Measurements from ENCODE around the gene EPHA8. TPM values are rescaled to one million over a fixed set of nuclear protein-coding genes. Genes with fewer than 3 reads are reported as not detected.

EPHA8 gene
- total RNA-seq, 1 donor from 2014 or later: 0.23 TPM

DNA sequence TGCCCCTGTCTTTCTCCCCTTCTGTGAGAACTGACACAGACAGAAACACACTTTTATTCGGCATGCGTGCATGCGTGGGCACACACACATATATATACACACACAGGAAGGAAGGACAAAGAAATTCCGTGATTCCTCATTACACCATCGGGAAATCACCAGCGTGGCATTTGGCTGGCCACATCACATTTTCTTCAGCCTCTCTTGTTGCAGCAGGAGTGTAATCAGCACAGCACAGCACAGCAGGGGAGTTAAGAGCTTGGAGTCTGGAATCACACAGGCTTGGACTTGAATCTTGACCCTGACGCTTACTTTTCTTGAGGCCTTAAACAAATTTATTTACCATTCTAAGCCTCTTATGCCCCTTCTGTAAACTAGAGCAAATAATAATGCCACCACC lies 45.3 kb upstream of the EPHA8 start:
- H3K36me3 Mint-ChIP-seq (ENCODE audit: low read depth, unreplicated experiment): peaks cover 30% of the 10 kb centered on the region
- Histone ChIP-seq H3K4me2 (ENCODE audit: low read length) (no peak overlapping the region), H3K79me2 (ENCODE audit: insufficient read depth, low read length) (no peaks in the 10 kb centered on the region), H3K9ac (ENCODE audit: low read length) (no peak overlapping the region), H3K27me3 (ENCODE audit: insufficient read depth, low read length) (no peaks in the 10 kb centered on the region), H2AFZ (ENCODE audit: low read depth, low read length) (no peak overlapping the region), H3K4me1 (ENCODE audit: insufficient read depth, low read length) (no peaks in the 10 kb centered on the region), H4K20me1 (ENCODE audit: insufficient read depth, low read length) (no peaks in the 10 kb centered on the region), H3K27ac (ENCODE audit: low read depth, low read length) (no peak overlapping the region), H3K36me3 (ENCODE audit: insufficient read depth, low read length) (peaks cover 45% of the 10 kb centered on the region), H3K9me3 (ENCODE audit: insufficient read depth, low read depth, low read length) (no peaks in the 10 kb centered on the region), H3K4me3 (ENCODE audit: insufficient read depth, low read depth, low read length) (no peak overlapping the region)
- TF ChIP-seq, protein P1, sequence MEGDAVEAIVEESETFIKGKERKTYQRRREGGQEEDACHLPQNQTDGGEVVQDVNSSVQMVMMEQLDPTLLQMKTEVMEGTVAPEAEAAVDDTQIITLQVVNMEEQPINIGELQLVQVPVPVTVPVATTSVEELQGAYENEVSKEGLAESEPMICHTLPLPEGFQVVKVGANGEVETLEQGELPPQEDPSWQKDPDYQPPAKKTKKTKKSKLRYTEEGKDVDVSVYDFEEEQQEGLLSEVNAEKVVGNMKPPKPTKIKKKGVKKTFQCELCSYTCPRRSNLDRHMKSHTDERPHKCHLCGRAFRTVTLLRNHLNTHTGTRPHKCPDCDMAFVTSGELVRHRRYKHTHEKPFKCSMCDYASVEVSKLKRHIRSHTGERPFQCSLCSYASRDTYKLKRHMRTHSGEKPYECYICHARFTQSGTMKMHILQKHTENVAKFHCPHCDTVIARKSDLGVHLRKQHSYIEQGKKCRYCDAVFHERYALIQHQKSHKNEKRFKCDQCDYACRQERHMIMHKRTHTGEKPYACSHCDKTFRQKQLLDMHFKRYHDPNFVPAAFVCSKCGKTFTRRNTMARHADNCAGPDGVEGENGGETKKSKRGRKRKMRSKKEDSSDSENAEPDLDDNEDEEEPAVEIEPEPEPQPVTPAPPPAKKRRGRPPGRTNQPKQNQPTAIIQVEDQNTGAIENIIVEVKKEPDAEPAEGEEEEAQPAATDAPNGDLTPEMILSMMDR (IDR thresholded peaks at IDR 0.05; ENCODE audit: insufficient read depth, low read depth, low read length): no peak
- TF ChIP-seq EZH2 (IDR thresholded peaks at IDR 0.05; ENCODE audit: insufficient read depth, low read length): no peak
- no peak overlapping the region for H3K27ac Mint-ChIP-seq (ENCODE audit: unreplicated experiment)
- H3K27me3 Mint-ChIP-seq (ENCODE audit: low read depth, unreplicated experiment): no peaks in the 10 kb centered on the region
- DNase-seq (ENCODE audit: low read depth): no peak
- no peaks in the 10 kb centered on the region for H3K9me3 Mint-ChIP-seq (ENCODE audit: unreplicated experiment)
- FAIRE-seq: no peak
- H3K4me1 Mint-ChIP-seq (ENCODE audit: low read depth, unreplicated experiment): no peaks in the 10 kb centered on the region
- H3K4me3 Mint-ChIP-seq (ENCODE audit: unreplicated experiment): no peak overlapping the region

GRCh38 chr1:22518379-22518778 lies 44.9 kb upstream of the EPHA8 start:
- Histone ChIP-seq H3K36me3 (ENCODE audit: insufficient read depth, low read length) (peaks cover 46% of the 10 kb centered on the region), H3K27me3 (ENCODE audit: insufficient read depth, low read length) (no peaks in the 10 kb centered on the region)
- no peak for FAIRE-seq

GRCh38 chr1:22520871-22521270 lies 42.4 kb upstream of the EPHA8 start:
- Mint-ChIP-seq H3K4me3 (ENCODE audit: unreplicated experiment) (no peak overlapping the region), H3K27ac (ENCODE audit: unreplicated experiment) (no peak overlapping the region), H3K27me3 (ENCODE audit: low read depth, unreplicated experiment) (no peaks in the 10 kb centered on the region), H3K9me3 (ENCODE audit: unreplicated experiment) (no peaks in the 10 kb centered on the region), H3K4me1 (ENCODE audit: low read depth, unreplicated experiment) (no peaks in the 10 kb centered on the region), H3K36me3 (ENCODE audit: low read depth, unreplicated experiment) (peaks cover 23% of the 10 kb centered on the region)
- DNase-seq (ENCODE audit: low read depth): no peak
- Histone ChIP-seq H3K4me2 (ENCODE audit: low read length) (no peak overlapping the region), H2AFZ (ENCODE audit: low read depth, low read length) (no peak overlapping the region), H3K9ac (ENCODE audit: low read length) (no peak overlapping the region), H3K27ac (ENCODE audit: low read depth, low read length) (no peak overlapping the region), H4K20me1 (ENCODE audit: insufficient read depth, low read length) (no peaks in the 10 kb centered on the region), H3K79me2 (ENCODE audit: insufficient read depth, low read length) (no peaks in the 10 kb centered on the region), H3K9me3 (ENCODE audit: insufficient read depth, low read depth, low read length) (no peaks in the 10 kb centered on the region), H3K36me3 (ENCODE audit: insufficient read depth, low read length) (peaks cover 52% of the 10 kb centered on the region), H3K27me3 (ENCODE audit: insufficient read depth, low read length) (no peaks in the 10 kb centered on the region), H3K4me1 (ENCODE audit: insufficient read depth, low read length) (no peaks in the 10 kb centered on the region), H3K4me3 (ENCODE audit: insufficient read depth, low read depth, low read length) (no peak overlapping the region)
- TF ChIP-seq, protein P1 (IDR thresholded peaks at IDR 0.05; ENCODE audit: insufficient read depth, low read depth, low read length): no peak
- TF ChIP-seq EZH2 (IDR thresholded peaks at IDR 0.05; ENCODE audit: insufficient read depth, low read length): no peak
- no peak for FAIRE-seq

More at GRCh38 chr1:22518379-22518778, 44.9 kb upstream of the EPHA8 start:
- no peaks in the 10 kb centered on the region for H4K20me1 ChIP-seq (ENCODE audit: insufficient read depth, low read length)
- no peaks in the 10 kb centered on the region for H3K4me1 ChIP-seq (ENCODE audit: insufficient read depth, low read length)
- DNase-seq (ENCODE audit: low read depth): no peak
- Mint-ChIP-seq H3K36me3 (ENCODE audit: low read depth, unreplicated experiment) (peaks cover 30% of the 10 kb centered on the region), H3K27me3 (ENCODE audit: low read depth, unreplicated experiment) (no peaks in the 10 kb centered on the region), H3K9me3 (ENCODE audit: unreplicated experiment) (no peaks in the 10 kb centered on the region), H3K4me3 (ENCODE audit: unreplicated experiment) (no peak overlapping the region), H3K4me1 (ENCODE audit: low read depth, unreplicated experiment) (no peaks in the 10 kb centered on the region), H3K27ac (ENCODE audit: unreplicated experiment) (no peak overlapping the region)
- no peaks in the 10 kb centered on the region for H3K9me3 ChIP-seq (ENCODE audit: insufficient read depth, low read depth, low read length)
- H3K4me3 ChIP-seq (ENCODE audit: insufficient read depth, low read depth, low read length): no peak overlapping the region
- no peak overlapping the region for H2AFZ ChIP-seq (ENCODE audit: low read depth, low read length)
- no peak overlapping the region for H3K27ac ChIP-seq (ENCODE audit: low read depth, low read length)
- no peak for TF ChIP-seq EZH2 (IDR thresholded peaks at IDR 0.05; ENCODE audit: insufficient read depth, low read length)
- TF ChIP-seq, protein P1 (IDR thresholded peaks at IDR 0.05; ENCODE audit: insufficient read depth, low read depth, low read length): no peak
- no peak overlapping the region for H3K4me2 ChIP-seq (ENCODE audit: low read length)
- H3K9ac ChIP-seq (ENCODE audit: low read length): no peak overlapping the region
- H3K79me2 ChIP-seq (ENCODE audit: insufficient read depth, low read length): no peaks in the 10 kb centered on the region

Data from astrocyte (in vitro differentiated cells and primary cell).